MM.1S (cell line): Measurements from ENCODE around the gene MX1.

Source experiments
- DNase-seq: peaks from one replicate; pipeline ENCODE4 v3.0.0-alpha.2; 2015
- H2AFZ ChIP-seq: fragments of 300-600 bp; sonication (generic); 2 replicates; pipeline ENCODE4 v1.6.0; 2016; ENCODE audit warnings: antibody characterized with exemption, low read length
- H3F3A ChIP-seq: fragments of 300-600 bp; sonication (generic); 2 replicates; pipeline ENCODE4 v1.6.1; 2016; ENCODE audit warnings: mild to moderate bottlenecking, antibody characterized with exemption, low read length, moderate library complexity, mixed read lengths; ENCODE audit not compliant: insufficient read depth
- H3K27ac ChIP-seq: fragments of 300-600 bp; sonication (generic); 2 replicates; pipeline ENCODE4 v1.5.1; 2016; ENCODE audit warnings: mild to moderate bottlenecking, low read length
- H3K27me3 ChIP-seq: fragments of 300-600 bp; sonication (generic); replicated peaks from 2 replicates; pipeline ENCODE4 v1.6.0; 2016; ENCODE audit warnings: low read length; ENCODE audit not compliant: insufficient read depth
- H3K36me3 ChIP-seq: fragments of 300-600 bp; sonication (generic); replicated peaks from 2 replicates; pipeline ENCODE4 v1.6.1; 2016; ENCODE audit warnings: mild to moderate bottlenecking, low read length, mixed read lengths; ENCODE audit not compliant: insufficient read depth
- H3K4me1 ChIP-seq: fragments of 300-600 bp; sonication (generic); 2 replicates; pipeline ENCODE4 v1.6.1; 2016; ENCODE audit warnings: low read length, mixed read lengths
- H3K4me2 ChIP-seq: fragments of 300-600 bp; sonication (generic); 2 replicates; pipeline ENCODE4 v1.6.0; 2016; ENCODE audit warnings: low read depth, low read length
- H3K4me3 ChIP-seq: fragments of 300-600 bp; sonication (generic); 2 replicates; pipeline ENCODE4 v1.5.1; 2016; ENCODE audit warnings: low read length, mixed read lengths
- H3K79me2 ChIP-seq: fragments of 300-600 bp; sonication (generic); 2 replicates; pipeline ENCODE4 v1.6.1; 2016; ENCODE audit warnings: mixed run types, low read length, mixed read lengths
- H3K9ac ChIP-seq: fragments of 300-600 bp; sonication (generic); 2 replicates; pipeline ENCODE4 v1.6.1; 2016; ENCODE audit warnings: low read length, mixed read lengths
- H3K9me2 ChIP-seq: fragments of 300-600 bp; sonication (generic); replicated peaks from 2 replicates; pipeline ENCODE4 v1.6.1; 2016; ENCODE audit warnings: mild to moderate bottlenecking, low read length, mixed read lengths; ENCODE audit not compliant: insufficient read depth
- H3K9me3 ChIP-seq: fragments of 300-600 bp; sonication (generic); replicated peaks from 2 replicates; pipeline ENCODE4 v1.6.1; 2016; ENCODE audit warnings: mild to moderate bottlenecking, low read length, mixed read lengths; ENCODE audit not compliant: insufficient read depth
- H4K20me1 ChIP-seq: fragments of 300-600 bp; sonication (generic); 2 replicates; pipeline ENCODE4 v1.6.1; 2016; ENCODE audit warnings: mild to moderate bottlenecking, low read length, moderate library complexity, mixed read lengths; ENCODE audit not compliant: insufficient read depth
- CTCF ChIP-seq: fragments of 300-600 bp; sonication (generic); IDR thresholded peaks from 2 replicates; pipeline ENCODE4 v1.5.1; 2016; ENCODE audit warnings: antibody characterized with exemption, low read length, mixed read lengths
- EZH2 ChIP-seq: fragments of 300-600 bp; sonication (generic); optimal IDR thresholded peaks from 2 replicates; pipeline ENCODE3; 2017; ENCODE audit warnings: low read depth, mild to moderate bottlenecking, antibody characterized with exemption, low read length, mixed read lengths
- EZH2phosphoT487 ChIP-seq: fragments of 300-600 bp; sonication (generic); IDR thresholded peaks from 2 replicates; pipeline ENCODE4 v1.6.1; 2018; ENCODE audit warnings: antibody characterized with exemption, low read length

MX1 gene

GRCh38 chr21:41393876-41394465, 32.1 kb upstream of the MX1 start:
- no peaks in the 10 kb centered on the region for H3K9me3 ChIP-seq
- H3K79me2 ChIP-seq, result no peaks in the 10 kb centered on the region
- no peak for DNase-seq
- H3K9me2 ChIP-seq, result no peaks in the 10 kb centered on the region
- H3K4me2 ChIP-seq, result no peak overlapping the region
- no peak overlapping the region for H3K4me3 ChIP-seq
- no peak overlapping the region for H3K27ac ChIP-seq
- no peak overlapping the region for H3K9ac ChIP-seq
- H3K4me1 ChIP-seq, result no peaks in the 10 kb centered on the region
- H3K36me3 ChIP-seq, result no peaks in the 10 kb centered on the region
- no peaks in the 10 kb centered on the region for H4K20me1 ChIP-seq
- no peak overlapping the region for H2AFZ ChIP-seq
- no peaks in the 10 kb centered on the region for H3F3A ChIP-seq
- TF ChIP-seq CTCF (no peak), EZH2phosphoT487 (no peak), EZH2 (no peak)
- no peaks in the 10 kb centered on the region for H3K27me3 ChIP-seq

- H3K79me2 ChIP-seq, result no peaks in the 10 kb centered on the region
- no peak overlapping the region for H3K4me3 ChIP-seq
- DNase-seq, result no peak
- H3K9ac ChIP-seq, result no peak overlapping the region
- H2AFZ ChIP-seq, result no peak overlapping the region
- H3K9me2 ChIP-seq, result no peaks in the 10 kb centered on the region
- H3K9me3 ChIP-seq, result no peaks in the 10 kb centered on the region
- no peaks in the 10 kb centered on the region for H4K20me1 ChIP-seq
- no peak for TF ChIP-seq CTCF
- TF ChIP-seq EZH2, result no peak
- TF ChIP-seq EZH2phosphoT487, result no peak
- no peak overlapping the region for H3K27ac ChIP-seq
- no peaks in the 10 kb centered on the region for H3K4me1 ChIP-seq
- H3F3A ChIP-seq, result no peaks in the 10 kb centered on the region
- H3K27me3 ChIP-seq, result no peaks in the 10 kb centered on the region
- no peaks in the 10 kb centered on the region for H3K36me3 ChIP-seq
- no peak overlapping the region for H3K4me2 ChIP-seq
Observed at GRCh38 chr21:41396558-41397075, 29.4 kb upstream of the MX1 start.

- no peak for TF ChIP-seq EZH2
- TF ChIP-seq EZH2phosphoT487, result no peak
- no peak for TF ChIP-seq CTCF
- Histone ChIP-seq H3K27me3 (no peaks in the 10 kb centered on the region), H3K27ac (no peak overlapping the region), H3K9ac (no peak overlapping the region), H4K20me1 (no peaks in the 10 kb centered on the region), H3K36me3 (no peaks in the 10 kb centered on the region), H3K79me2 (no peaks in the 10 kb centered on the region), H3K4me3 (no peak overlapping the region), H3K9me2 (no peaks in the 10 kb centered on the region), H3K4me1 (no peaks in the 10 kb centered on the region), H3K4me2 (no peak overlapping the region), H3K9me3 (no peaks in the 10 kb centered on the region), H3F3A (no peaks in the 10 kb centered on the region), H2AFZ (no peak overlapping the region)
- no peak for DNase-seq
Observed at GRCh38 chr21:41397471-41397891, 28.6 kb upstream of the MX1 start.
